K562 (cell line): ENCODE data around the gene PIK3R5. TPM values are rescaled to one million over a fixed set of nuclear protein-coding genes. Genes with fewer than 3 reads are reported as not detected.

Experiments
- ATAC-seq: fragments of 200-7000 bp; cut with Tn5 transposase; 3 replicates; pipeline ENCODE4 v1.9.1; 2020; ENCODE audit warnings: moderate library complexity
- Bru-seq: library from RNA; stranded (reverse); fragments of 400-500 nt; gene quantifications from one replicate; lab custom pipeline; 2021; lab: Mats Ljungman, UMichigan
- BruChase-seq, 2 experiments: library from RNA; stranded (reverse); fragments of 400-500 nt; gene quantifications; one replicate each; lab custom pipeline; 2021; lab: Mats Ljungman, UMichigan
- BruUV-seq: library from RNA; stranded (reverse); fragments of 400-500 nt; replicated peaks from 2 replicates; lab custom pipeline; 2021; lab: Mats Ljungman, UMichigan
- CTCF ChIA-PET: fragments of 300-600 bp; formaldehyde crosslinking; extraction: SDS; loops from one replicate; lab custom pipeline; 2021; ENCODE audit warnings: low intra/inter-chr PET ratio; lab: Yijun Ruan, JAX
- POLR2A ChIA-PET: fragments of 300-600, 350-650 bp; sonication (Branson Sonifier 250); formaldehyde crosslinking; extraction: SDS; loops from one replicate; lab custom pipeline; 2021; ENCODE audit warnings: antibody characterized with exemption, inconsistent platforms; lab: Yijun Ruan, JAX
- DNase-seq, 4 experiments: peaks; one replicate each; pipeline versions ENCODE4 v3.0.0 to v3.0.0-alpha.2; 2011 to 2018; ENCODE audit warnings: low spot score in 3 of 4, mixed read lengths in 3 of 4; ENCODE audit errors: extremely low read depth in 1 of 4
- FAIRE-seq: peaks from 2 replicates; lab custom pipeline; 2011; peaks lifted over from hg19 to GRCh38; lab: Jason Lieb, UNC
- H2AFZ ChIP-seq: 2 replicates; pipeline ENCODE4 v1.6.0; 2011; ENCODE audit warnings: low read depth, low read length, control low read depth, inconsistent platforms
- H3K27ac ChIP-seq: fragments of 200-600 bp; 3 replicates; pipeline ENCODE4 v1.8.0; 2011; ENCODE audit warnings: low read depth, mild to moderate bottlenecking, control low read depth, inconsistent platforms, low read length, moderate library complexity, mixed read lengths; ENCODE audit errors: extremely low read depth
- H3K27me3 ChIP-seq, 2 experiments: fragments of 300-600 bp in 1 of 2; 2 replicates in 1 of 2; 3 replicates in 1 of 2; pipeline versions ENCODE4 v1.6.0 to v1.8.0; 2011; ENCODE audit warnings: inconsistent platforms in 2 of 2, low read length in 2 of 2, mild to moderate bottlenecking in 1 of 2, mixed read lengths in 1 of 2, moderate library complexity in 1 of 2; ENCODE audit not compliant: control insufficient read depth in 2 of 2, insufficient read depth in 2 of 2
- H3K36me3 ChIP-seq: fragments of 300-600 bp; 3 replicates; pipeline ENCODE4 v1.8.0; 2011; ENCODE audit warnings: mild to moderate bottlenecking, low read length, inconsistent platforms; ENCODE audit not compliant: control insufficient read depth, insufficient read depth
- H3K4me1 ChIP-seq, 2 experiments: fragments of 200-600 bp in 1 of 2; replicated peaks in 1 of 2; 2 replicates in 1 of 2; 3 replicates in 1 of 2; pipeline versions ENCODE4 v1.5.1 to v1.8.0; 2011; ENCODE audit warnings: inconsistent platforms in 2 of 2, low read length in 2 of 2, mild to moderate bottlenecking in 1 of 2, mixed read lengths in 1 of 2, moderate library complexity in 1 of 2; ENCODE audit not compliant: control insufficient read depth in 2 of 2, insufficient read depth in 2 of 2
- H3K4me2 ChIP-seq: 2 replicates; pipeline ENCODE4 v1.6.1; 2011; ENCODE audit warnings: low read length, control low read depth, inconsistent platforms, mixed read lengths; ENCODE audit not compliant: insufficient read depth
- H3K4me3 ChIP-seq: fragments of 200-600 bp; sonication (generic), shearing (Covaris generic); 2 replicates; pipeline ENCODE4 v1.5.1; 2016; ENCODE audit warnings: control low read depth, inconsistent platforms
- H3K79me2 ChIP-seq: fragments of 200-600 bp; 3 replicates; pipeline ENCODE4 v1.8.0; 2011; ENCODE audit warnings: low read length, inconsistent platforms; ENCODE audit not compliant: control insufficient read depth, insufficient read depth
- H3K9ac ChIP-seq, 2 experiments: 2 replicates each; pipeline versions ENCODE4 v1.6.0 to v1.6.1; 2011; ENCODE audit warnings: low read depth in 2 of 2, low read length in 2 of 2, control low read depth in 1 of 2, inconsistent platforms in 1 of 2, mild to moderate bottlenecking in 1 of 2, mixed read lengths in 1 of 2; ENCODE audit not compliant: insufficient read depth in 1 of 2
- H3K9me1 ChIP-seq: one replicate; pipeline ENCODE4 v1.6.0; 2011; ENCODE audit warnings: inconsistent platforms, mild to moderate bottlenecking, low read length, moderate library complexity; ENCODE audit not compliant: control insufficient read depth, insufficient read depth
- H3K9me3 ChIP-seq: replicated peaks from 2 replicates; pipeline ENCODE4 v1.5.1; 2011; ENCODE audit warnings: low read depth, low read length, inconsistent platforms; ENCODE audit not compliant: control insufficient read depth, insufficient read depth
- H4K20me1 ChIP-seq: replicated peaks from 2 replicates; pipeline ENCODE4 v1.6.1; 2011; ENCODE audit warnings: low read length, inconsistent platforms, mixed read lengths; ENCODE audit not compliant: control insufficient read depth, insufficient read depth
- ILF3 ChIP-seq: fragments of 450-650 bp; IDR thresholded peaks from 2 replicates; pipeline ENCODE4 v1.6.1; 2018; ENCODE audit warnings: antibody characterized with exemption, mild to moderate bottlenecking, moderate library complexity, borderline replicate concordance
- NR2F6 ChIP-seq: fragments of 450-650 bp; formaldehyde crosslinking; IDR thresholded peaks from 2 replicates; pipeline ENCODE4 v1.4.0; 2020; ENCODE audit warnings: mild to moderate bottlenecking
- SNRNP70 ChIP-seq: fragments of 200-400 bp; formaldehyde crosslinking; optimal IDR thresholded peaks from 2 replicates; pipeline ENCODE3; 2017; ENCODE audit warnings: low read depth, low read length
- SPI1 ChIP-seq: IDR thresholded peaks from 2 replicates; pipeline ENCODE4 v1.6.1; 2011; ENCODE audit warnings: low read depth, low read length, control low read depth, borderline replicate concordance
- ZBTB26 ChIP-seq: fragments of 450-650 bp; formaldehyde crosslinking; IDR thresholded peaks from 2 replicates; pipeline ENCODE4 v1.4.0; 2022; ENCODE audit warnings: missing genetic modification characterization
- ZNF224 ChIP-seq: sonication (generic); formaldehyde crosslinking; IDR thresholded peaks from 2 replicates; pipeline ENCODE4 v1.8.0; 2022; ENCODE audit warnings: mild to moderate bottlenecking, missing genetic modification reagents
- ZNF24 ChIP-seq: fragments of 450-650 bp; IDR thresholded peaks from 2 replicates; pipeline ENCODE4 v1.6.1; 2016
- ZNF41 ChIP-seq: fragments of 250-450 bp; sonication (Bioruptor Pico); conservative IDR thresholded peaks from 2 replicates; pipeline ENCODE4 v1.4.0; 2020; ENCODE audit warnings: mild to moderate bottlenecking
- WGBS: fragments of 100-300 bp; shearing (Covaris generic); methylation state at CpG from one replicate; pipeline ENCODE4 v1.1.6; 2016; ENCODE audit warnings: low coverage, mixed read lengths; ENCODE audit not compliant: insufficient coverage; ENCODE audit errors: missing lambda C conversion rate; 5-methylcytosine and 5-hydroxymethylcytosine counted together
- in situ Hi-C: fragments of 300-500 bp; cut with MboI; formaldehyde crosslinking; loops from 4 replicates; pipeline ENCODE4 v1.15.0; 2018; ENCODE audit warnings: inconsistent platforms, mixed read lengths
- intact Hi-C: fragments of 100-400 bp; cut with micrococcal nuclease; formaldehyde crosslinking; loops from 2 replicates; pipeline ENCODE4 v1.14.2; 2022
- long read RNA-seq, 3 experiments: library from polyadenylated mRNA in 2 of 3; library from RNA in 1 of 3; unstranded in 2 of 3; stranded (forward) in 1 of 3; transcript quantifications; one replicate each; pipeline ENCODE4 v2.0.0, GENCODE V29; 2019 to 2022
- polyA minus RNA-seq, 3 experiments: library from RNA; depleted of rRNA, polyadenylated mRNA; stranded (reverse); fragments of >200 nt; gene quantifications; 2 replicates each; pipeline ENCODE4 v1.2.3, GENCODE V29; 2011
- polyA plus RNA-seq, 8 experiments: library from polyadenylated mRNA; depleted of rRNA in 4 of 8; stranded (reverse) in 5 of 8; unstranded in 3 of 8; fragments of >200 nt; fragmentation: Nextera tagmentation in 2 of 8; fragmentation: Illumina TruSeq in 1 of 8; extraction: Ambion mirVana in 2 of 8; extraction: Trizol in 1 of 8; gene quantifications; 2 replicates each; pipeline versions ENCODE4 v1.2.1 to v1.2.3, GENCODE V29; 2011 to 2014; ENCODE audit warnings: inconsistent platforms in 1 of 8, missing spikeins in 1 of 8
- total RNA-seq, 7 experiments: library from RNA; depleted of rRNA in 6 of 7; stranded (reverse); fragments of >200 nt in 6 of 7; fragmentation: Illumina TruSeq in 2 of 7; extraction: Trizol in 2 of 7; gene quantifications; 2 replicates each; pipeline versions ENCODE4 v1.2.1 to v1.2.3, GENCODE V29; 2011 to 2021; ENCODE audit warnings: low replicate concordance in 1 of 7

PIK3R5 gene, protein sequence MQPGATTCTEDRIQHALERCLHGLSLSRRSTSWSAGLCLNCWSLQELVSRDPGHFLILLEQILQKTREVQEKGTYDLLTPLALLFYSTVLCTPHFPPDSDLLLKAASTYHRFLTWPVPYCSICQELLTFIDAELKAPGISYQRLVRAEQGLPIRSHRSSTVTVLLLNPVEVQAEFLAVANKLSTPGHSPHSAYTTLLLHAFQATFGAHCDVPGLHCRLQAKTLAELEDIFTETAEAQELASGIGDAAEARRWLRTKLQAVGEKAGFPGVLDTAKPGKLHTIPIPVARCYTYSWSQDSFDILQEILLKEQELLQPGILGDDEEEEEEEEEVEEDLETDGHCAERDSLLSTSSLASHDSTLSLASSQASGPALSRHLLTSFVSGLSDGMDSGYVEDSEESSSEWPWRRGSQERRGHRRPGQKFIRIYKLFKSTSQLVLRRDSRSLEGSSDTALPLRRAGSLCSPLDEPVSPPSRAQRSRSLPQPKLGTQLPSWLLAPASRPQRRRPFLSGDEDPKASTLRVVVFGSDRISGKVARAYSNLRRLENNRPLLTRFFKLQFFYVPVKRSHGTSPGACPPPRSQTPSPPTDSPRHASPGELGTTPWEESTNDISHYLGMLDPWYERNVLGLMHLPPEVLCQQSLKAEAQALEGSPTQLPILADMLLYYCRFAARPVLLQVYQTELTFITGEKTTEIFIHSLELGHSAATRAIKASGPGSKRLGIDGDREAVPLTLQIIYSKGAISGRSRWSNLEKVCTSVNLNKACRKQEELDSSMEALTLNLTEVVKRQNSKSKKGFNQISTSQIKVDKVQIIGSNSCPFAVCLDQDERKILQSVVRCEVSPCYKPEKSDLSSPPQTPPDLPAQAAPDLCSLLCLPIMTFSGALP
- not detected in 2 replicates for total RNA-seq (2011; cell fraction: chromatin; rRNA removed; ENCODE audit: low replicate concordance)
- 0.17 TPM in 1 of 2 replicates, not detected in the other for total RNA-seq (2011; cell fraction: nucleolus; rRNA removed)
- not detected in 2 replicates for total RNA-seq (2011; cell fraction: nucleoplasm; rRNA removed)
- total RNA-seq (2014; rRNA removed) = not detected in 2 replicates
- not detected in 2 replicates for total RNA-seq (2014; rRNA removed; fragmentation: Illumina TruSeq; extraction: Trizol)
- not detected in 2 replicates for total RNA-seq (2015; rRNA removed; fragmentation: Illumina TruSeq; extraction: Trizol)
- 0.38 and 0.78 TPM in 2 replicates for total RNA-seq (2021)
- not detected in 2 replicates for polyA plus RNA-seq (2011; rRNA removed)
- polyA plus RNA-seq (2011; cell fraction: cytosol; rRNA removed) = not detected in 2 replicates
- 0.14 TPM in 1 of 2 replicates, not detected in the other for polyA plus RNA-seq (2011; cell fraction: nucleus; rRNA removed)
- polyA plus RNA-seq (2012) = 0.07 and 0.09 TPM in 2 replicates
- polyA plus RNA-seq (2014; fragmentation: Illumina TruSeq; extraction: Trizol) = 0.03 TPM in 1 of 2 replicates, not detected in the other
- not detected for polyA plus RNA-seq (2014; fragmentation: Nextera tagmentation; extraction: Ambion mirVana)
- polyA plus RNA-seq (2014; rRNA removed) = 0.01 TPM in 1 of 2 replicates, not detected in the other
- not detected in 2 replicates for polyA minus RNA-seq (2011; rRNA and poly(A)+ RNA removed)
- polyA minus RNA-seq (2011; cell fraction: cytosol; rRNA and poly(A)+ RNA removed) = not detected in 2 replicates
- polyA minus RNA-seq (2011; cell fraction: nucleus; rRNA and poly(A)+ RNA removed) = not detected in 2 replicates
- percentile 4 among the genes with signal in this experiment for Bru-seq, nascent RNA
- percentile 1 among the genes with signal in this experiment for BruChase-seq, experiment 1, labeled RNA remaining after a 2-hour chase
- percentile 1 among the genes with signal in this experiment for BruChase-seq, experiment 2, labeled RNA remaining after a 6-hour chase
- long read RNA-seq, experiment 1 = 0 reads
- long read RNA-seq, experiment 2 = 0 reads
- long read RNA-seq, experiment 3 = 0 reads

GRCh38 chr17:8965394-8966168, at the start of gene PIK3R5:
Gene PIK3R5 (minus strand): TSS chr17:8965707. CDS start chr17:8911494, 54,213 bp downstream.
- ChIA-PET POLR2A (no interaction called here), CTCF (no interaction called here)
- in situ Hi-C loops = no loop called here
- Histone ChIP-seq H3K9me1 (no peaks in the 10 kb centered on the region), H3K27me3 (peaks cover 0 to 11% of the 10 kb centered on the region in 2 experiments; a peak in 3 of 5 replicates), H3K79me2 (no peaks in the 10 kb centered on the region), H3K4me3 (no peak within 1 kb of the TSS), H3K36me3 (no peaks in the 10 kb centered on the region), H2AFZ (no peak within 1 kb of the TSS), H3K9ac (no peak within 1 kb of the TSS), H4K20me1 (no peaks in the 10 kb centered on the region), H3K4me1 (peaks cover 0 to 11% of the 10 kb centered on the region in 2 experiments; a peak in 2 of 5 replicates), H3K9me3 (no peaks in the 10 kb centered on the region), H3K4me2 (no peak within 1 kb of the TSS), H3K27ac (no peak within 1 kb of the TSS)
- FAIRE-seq (no peak), ATAC-seq (peak; percentile 94), DNase-seq (peak; percentile 11 to 80 (median 66))
- BruUV-seq = no TSS peak
- intact Hi-C loops = no loop called here
- no peak for TF ChIP-seq NR2F6 (CRISPR knock-in tag)
- TF ChIP-seq ILF3 = no peak
- TF ChIP-seq ZNF24 = no peak
- no peak for TF ChIP-seq ZNF224 (CRISPR knock-in tag)
- no peak for TF ChIP-seq ZBTB26
- no peak for TF ChIP-seq SNRNP70
- no peak for TF ChIP-seq ZNF41 (CRISPR knock-in tag)
- peak; percentile 71; the same call in 1 of the 2 replicates for TF ChIP-seq SPI1
- WGBS = 8% methylated on average over 33 of the region's 72 CpGs
